GM19025 (cell line): ENCODE measurements around the gene DENND4B.
"Not testable (repeated sequence)": the region's sequence is repeated elsewhere in the genome, so short reads cannot be mapped to it uniquely, and the experiment has no call there.

Experiments used
- ATAC-seq: cut with Tn5 transposase; IDR thresholded peaks from one replicate; pipeline ENCODE4 v1.9.1; 2021; ENCODE audit warnings: mild to moderate bottlenecking, low read depth, moderate library complexity; ENCODE audit not compliant: unreplicated experiment

DENND4B gene, protein sequence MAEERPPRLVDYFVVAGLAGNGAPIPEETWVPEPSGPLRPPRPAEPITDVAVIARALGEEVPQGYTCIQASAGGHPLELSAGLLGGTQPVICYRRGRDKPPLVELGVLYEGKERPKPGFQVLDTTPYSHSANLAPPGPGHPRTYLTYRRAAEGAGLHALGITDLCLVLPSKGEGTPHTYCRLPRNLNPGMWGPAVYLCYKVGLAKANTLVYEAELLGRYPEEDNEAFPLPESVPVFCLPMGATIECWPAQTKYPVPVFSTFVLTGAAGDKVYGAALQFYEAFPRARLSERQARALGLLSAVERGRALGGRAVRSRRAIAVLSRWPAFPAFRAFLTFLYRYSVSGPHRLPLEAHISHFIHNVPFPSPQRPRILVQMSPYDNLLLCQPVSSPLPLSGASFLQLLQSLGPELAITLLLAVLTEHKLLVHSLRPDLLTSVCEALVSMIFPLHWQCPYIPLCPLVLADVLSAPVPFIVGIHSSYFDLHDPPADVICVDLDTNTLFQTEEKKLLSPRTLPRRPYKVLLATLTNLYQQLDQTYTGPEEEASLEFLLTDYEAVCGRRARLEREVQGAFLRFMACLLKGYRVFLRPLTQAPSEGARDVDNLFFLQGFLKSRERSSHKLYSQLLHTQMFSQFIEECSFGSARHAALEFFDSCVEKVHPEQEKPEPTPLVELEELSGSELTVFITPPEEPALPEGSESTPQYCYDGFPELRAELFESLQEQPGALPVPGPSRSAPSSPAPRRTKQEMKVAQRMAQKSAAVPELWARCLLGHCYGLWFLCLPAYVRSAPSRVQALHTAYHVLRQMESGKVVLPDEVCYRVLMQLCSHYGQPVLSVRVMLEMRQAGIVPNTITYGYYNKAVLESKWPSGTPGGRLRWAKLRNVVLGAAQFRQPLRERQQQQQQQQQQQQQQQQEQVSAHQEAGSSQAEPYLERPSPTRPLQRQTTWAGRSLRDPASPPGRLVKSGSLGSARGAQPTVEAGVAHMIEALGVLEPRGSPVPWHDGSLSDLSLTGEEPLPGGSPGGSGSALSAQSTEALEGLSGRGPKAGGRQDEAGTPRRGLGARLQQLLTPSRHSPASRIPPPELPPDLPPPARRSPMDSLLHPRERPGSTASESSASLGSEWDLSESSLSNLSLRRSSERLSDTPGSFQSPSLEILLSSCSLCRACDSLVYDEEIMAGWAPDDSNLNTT (N-terminal part only)

GRCh38 chr1:153946622-153947241, at the start of gene DENND4B:
Gene DENND4B, minus strand, starts transcription at chr1:153946718. Its CDS starts 2,344 bp downstream, at chr1:153944374.
- ATAC-seq, result peak; percentile 64

- no peak for ATAC-seq
Observed at GRCh38 chr1:153995640-153996039, 49.1 kb upstream of the DENND4B start.

- no peak for ATAC-seq
Observed at GRCh38 chr1:153995202-153995601, 48.7 kb upstream of the DENND4B start.

- no peak for ATAC-seq
Observed at GRCh38 chr1:153991806-153992205, 45.3 kb upstream of the DENND4B start.

GRCh38 chr1:153991151-153991630, 44.7 kb upstream of the DENND4B start:
- no peak for ATAC-seq

DNA sequence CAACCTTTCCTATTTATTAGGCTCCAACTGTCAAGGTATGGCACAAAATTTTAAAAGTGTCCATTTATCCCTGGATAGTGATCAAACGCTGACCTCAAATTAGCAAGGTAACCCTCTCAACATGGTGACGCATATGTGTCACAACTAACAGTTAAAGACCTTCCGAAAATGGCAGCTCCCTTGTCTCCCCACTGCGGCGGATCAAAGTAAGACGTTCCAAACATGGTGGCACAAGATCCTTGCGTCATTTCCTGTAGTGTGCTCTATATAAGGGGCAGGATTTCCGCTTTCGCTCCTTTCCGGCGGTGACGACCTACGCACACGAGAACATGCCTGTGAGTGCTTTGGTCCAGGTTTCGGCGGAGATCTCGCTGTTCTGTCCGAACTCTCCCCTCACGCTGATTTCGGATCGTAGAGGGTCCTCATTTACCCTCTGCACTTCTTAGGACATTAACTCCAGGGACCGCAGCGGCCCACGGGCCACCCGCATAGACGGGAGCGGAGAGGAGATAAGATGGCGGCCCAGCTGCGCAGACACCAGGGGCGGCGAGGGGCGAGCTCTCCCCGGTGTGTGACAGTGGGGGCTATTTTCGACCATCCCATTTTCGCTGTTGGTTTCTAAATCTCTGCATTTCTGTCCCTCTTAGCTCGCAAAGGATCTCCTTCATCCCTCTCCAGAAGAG, 44.1 kb upstream of the DENND4B start, which contains the start of gene RPS27:
Gene RPS27, plus strand, starts transcription at position 295 of the 683 bp plus-strand sequence. Its CDS starts 35 bp downstream, at position 330.
- peak; percentile 58 for ATAC-seq

GRCh38 chr1:153987621-153988020, 41.1 kb upstream of the DENND4B start:
- no peak for ATAC-seq

GRCh38 chr1:153985941-153986761, 39.6 kb upstream of the DENND4B start, which contains the start of gene RAB13:
Gene RAB13, minus strand, starts transcription at chr1:153986339. Its CDS starts 103 bp downstream, at chr1:153986236.
- no peak for ATAC-seq

DNA sequence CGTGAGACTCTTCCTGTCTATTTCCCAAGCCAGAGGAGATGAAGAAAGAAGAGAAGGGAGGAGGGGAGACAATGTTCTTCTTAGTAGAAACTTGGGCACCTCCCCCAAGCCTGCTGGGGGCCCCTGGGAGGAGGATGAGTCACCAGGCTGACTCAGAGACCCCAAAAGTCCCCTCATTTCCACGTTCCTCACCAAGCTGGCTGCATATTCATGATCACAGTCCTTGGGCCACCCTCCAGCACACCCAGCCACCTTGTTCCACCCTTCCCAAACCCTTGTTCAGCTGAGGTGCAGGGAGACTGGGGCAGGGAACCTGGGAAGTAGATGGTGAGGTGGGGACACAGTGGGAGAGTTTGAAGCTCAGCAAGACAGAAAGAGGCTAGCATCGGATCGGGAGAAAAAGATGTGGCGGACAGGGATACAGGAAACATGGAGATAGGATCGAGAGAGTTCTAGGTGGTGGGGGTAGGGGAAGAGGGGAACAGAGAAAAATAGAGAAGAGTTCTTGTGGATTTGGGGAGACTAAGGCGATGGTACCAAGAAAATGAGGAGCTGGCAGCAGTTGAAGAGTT, 38.9 kb upstream of the DENND4B start:
- ATAC-seq, result no peak

GRCh38 chr1:153984123-153984894, 37.8 kb upstream of the DENND4B start:
- no peak for ATAC-seq

GRCh38 chr1:153981735-153982134, 35.2 kb upstream of the DENND4B start:
- not testable (repeated sequence) for ATAC-seq

GRCh38 chr1:153979091-153979490, 32.6 kb upstream of the DENND4B start:
- not testable (repeated sequence) for ATAC-seq

DNA sequence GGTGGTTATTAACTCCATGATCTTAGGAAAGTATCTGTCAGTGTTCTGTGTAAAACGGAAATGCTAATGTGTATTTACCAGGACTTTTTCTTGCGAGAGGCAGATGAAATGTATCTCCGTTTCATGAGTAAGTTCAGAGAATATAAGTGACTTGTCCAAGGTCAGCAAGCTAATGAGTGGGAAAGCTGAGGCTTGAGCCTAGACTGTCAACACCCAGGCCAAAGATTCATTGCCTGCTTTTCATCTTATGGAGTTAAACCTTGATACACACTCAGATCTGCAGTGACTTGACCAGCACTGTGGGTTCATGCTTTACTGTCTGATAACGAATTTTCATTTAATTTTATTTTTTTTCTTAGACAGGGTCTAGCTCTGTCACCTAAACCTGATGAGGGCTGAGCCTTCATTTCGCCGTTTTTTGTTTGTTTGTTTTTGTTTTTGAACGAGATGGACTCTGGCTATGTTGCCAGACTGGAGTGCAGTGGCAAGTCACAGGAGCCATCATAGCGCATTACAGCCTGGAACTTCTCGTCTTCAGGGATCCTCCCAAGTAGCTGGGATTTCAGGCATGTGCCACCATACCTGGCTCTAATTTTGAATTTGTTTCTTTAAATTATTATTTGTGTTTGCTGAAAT, 31.9 kb upstream of the DENND4B start:
- ATAC-seq, result no peak

- peak; percentile 86 for ATAC-seq
Observed at GRCh38 chr1:153977250-153978240, 31.0 kb upstream of the DENND4B start, which contains the start of gene JTB. Gene JTB, minus strand, starts transcription at chr1:153977674. Its CDS starts 422 bp downstream, at chr1:153977252.

DNA sequence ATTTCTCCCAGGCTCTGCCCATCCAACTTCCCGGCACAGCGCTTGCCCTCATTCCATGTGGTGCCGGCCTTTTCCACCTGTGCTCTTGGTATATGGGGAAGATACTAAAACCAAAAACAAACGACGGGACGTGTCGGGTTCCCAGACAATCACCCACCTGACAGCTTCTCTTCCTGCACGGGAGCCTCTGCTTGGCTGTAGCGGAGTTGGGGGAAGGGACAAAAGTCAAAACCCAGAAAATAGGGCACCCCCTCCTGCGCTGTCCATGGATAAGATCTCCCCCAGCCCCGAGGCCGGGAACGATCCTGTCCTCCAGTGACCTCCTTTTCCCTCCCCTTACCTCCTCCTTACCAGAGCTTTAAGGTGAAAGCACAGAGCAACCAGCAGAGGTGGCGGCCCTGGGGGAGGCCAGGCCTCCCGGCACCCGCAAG, 30.3 kb upstream of the DENND4B start:
- ATAC-seq, result no peak

DNA sequence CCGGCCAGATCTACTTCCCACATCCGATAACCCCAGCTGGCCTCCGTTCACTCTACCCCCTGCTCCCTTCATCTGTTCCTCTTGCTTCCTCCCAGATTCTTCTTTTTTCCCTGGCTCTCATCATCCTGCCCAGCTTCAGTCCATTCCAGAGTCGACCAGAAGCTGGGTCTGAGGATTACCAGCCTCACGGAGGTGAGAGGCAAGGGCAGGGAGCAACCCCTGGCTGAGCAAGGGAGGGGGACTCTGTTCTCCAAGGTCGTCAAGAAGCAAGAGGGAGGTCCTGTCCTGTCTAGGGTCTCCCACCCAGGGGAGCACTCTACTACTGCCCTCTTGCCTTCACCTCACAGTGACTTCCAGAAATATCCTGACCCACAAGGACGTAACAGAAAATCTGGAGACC, 27.0 kb upstream of the DENND4B start:
- ATAC-seq, result no peak
